Ramos (cell line): Measurements from ENCODE around the gene KRT84.
"Not testable (repeated sequence)": the region's sequence is repeated elsewhere in the genome, so short reads cannot be mapped to it uniquely, and the experiment has no call there.

ENCODE experiments used
- in situ Hi-C: fragments of 300-500 bp; cut with MboI; formaldehyde crosslinking; loops from one replicate; pipeline ENCODE4 v1.14.3; 2022; ENCODE audit warnings: low sequenced_read_pairs; ENCODE audit not compliant: unreplicated experiment

The KRT84 gene

DNA sequence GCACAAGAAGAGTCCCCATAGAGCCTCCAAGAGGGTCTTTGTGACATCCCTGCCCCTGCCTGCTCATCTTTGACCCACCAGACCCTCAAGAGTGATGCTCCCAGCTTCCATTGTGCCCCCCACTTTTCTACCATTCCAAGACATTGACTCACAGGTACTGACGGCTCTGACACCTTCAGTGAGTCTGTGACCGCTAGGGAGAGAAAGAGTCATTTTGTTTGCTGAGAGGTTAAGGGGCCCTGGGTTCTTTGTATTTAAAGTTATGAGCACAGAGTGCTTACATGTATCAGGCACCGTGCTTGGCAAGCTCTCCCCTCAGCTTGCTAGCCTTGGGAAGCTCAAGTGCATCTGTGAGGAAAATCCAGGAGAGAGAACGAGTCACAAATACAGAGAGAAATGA is 27.8 kb upstream of the KRT84 start:
- in situ Hi-C loops, result no loop called here

DNA sequence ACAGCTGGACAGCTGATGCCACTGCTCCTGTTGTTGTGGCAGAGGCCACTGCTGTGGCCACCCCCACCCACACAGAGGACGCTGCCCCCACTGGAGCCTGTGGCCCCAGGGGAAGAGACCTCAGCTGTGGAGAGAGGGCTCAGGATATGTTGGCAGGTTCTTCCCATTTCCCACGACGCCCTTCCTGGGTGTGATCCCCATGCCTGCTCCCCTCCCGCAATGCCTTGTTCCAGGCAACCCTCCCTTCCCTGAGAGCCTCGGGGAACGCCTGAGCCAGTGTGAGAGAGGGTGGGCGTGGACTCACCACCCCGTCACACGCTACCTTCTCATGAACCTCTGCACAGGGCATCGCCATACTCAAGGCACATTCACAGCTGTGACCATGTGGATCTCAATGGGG is 26.4 kb upstream of the KRT84 start:
- in situ Hi-C loops, result no loop called here

DNA sequence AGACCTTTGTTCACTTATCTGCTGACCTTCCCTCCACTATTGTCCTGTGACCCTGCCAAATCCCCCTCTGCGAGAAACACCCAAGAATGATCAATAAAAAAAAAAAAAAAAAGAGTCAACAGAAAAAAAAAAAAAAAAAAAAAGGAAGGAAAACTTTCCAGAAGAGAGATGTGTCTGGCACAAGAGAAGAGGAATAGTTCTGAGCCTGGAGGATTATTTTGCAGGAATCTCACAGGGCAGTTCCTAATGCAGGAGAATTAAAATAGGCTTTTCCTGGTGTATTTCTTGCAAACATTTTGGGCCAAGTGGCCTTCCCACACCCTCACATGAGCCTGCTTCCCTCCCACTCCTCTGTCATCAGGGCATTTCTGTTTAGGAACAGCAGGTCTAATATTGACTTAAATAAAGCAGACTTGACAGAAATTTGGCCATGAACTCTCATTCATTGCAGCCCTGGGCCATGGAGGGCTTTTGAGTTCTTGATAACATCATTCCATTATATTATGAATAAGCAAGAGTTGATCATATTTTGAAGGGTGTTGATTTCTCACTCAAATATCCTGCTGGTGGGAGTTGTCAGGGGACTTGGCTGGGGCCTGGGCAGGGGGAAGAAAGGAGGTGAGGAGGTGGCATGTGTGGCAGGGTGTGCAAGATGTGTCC is 25.3 kb upstream of the KRT84 start:
- in situ Hi-C loops, result not testable (repeated sequence)

GRCh38 chr12:52407918-52408317 is 22.5 kb upstream of the KRT84 start:
- in situ Hi-C loops, result no loop called here

DNA sequence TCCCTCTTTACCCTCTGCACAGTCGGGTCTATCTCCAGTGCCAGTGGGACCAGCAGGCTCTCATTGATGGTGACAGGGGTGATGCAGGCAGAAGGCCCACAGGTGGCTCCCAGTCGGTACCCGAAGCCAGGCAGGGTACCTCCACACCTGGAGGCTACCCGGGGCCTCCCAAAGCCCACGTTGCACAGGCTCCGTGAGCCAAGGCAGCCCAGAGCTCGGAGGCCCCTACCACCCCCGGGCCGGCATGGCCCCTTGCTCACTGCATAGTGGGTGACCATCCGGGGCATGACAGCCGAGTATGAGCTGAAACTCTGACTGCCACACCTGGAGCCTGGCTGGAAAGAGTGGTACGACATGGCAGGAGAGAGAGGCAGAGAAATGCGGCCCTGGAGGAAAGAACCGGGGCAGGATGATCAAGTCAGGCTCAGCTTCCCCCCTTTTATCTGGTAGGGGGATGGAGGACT is 20.5 kb upstream of the KRT84 start, which contains the start of gene KRT82:
TSS of gene KRT82 (minus strand) at position 414 of the 464 bp plus-strand sequence. CDS start at position 356, 58 bp downstream.
- in situ Hi-C loops, result no loop called here

- in situ Hi-C loops, result no loop called here
These were observed 19.5 kb upstream of the KRT84 start for GRCh38 chr12:52404951-52405350.

- in situ Hi-C loops, result no loop called here
These were observed 18.1 kb upstream of the KRT84 start for GRCh38 chr12:52403561-52403960.

GRCh38 chr12:52402873-52403540 is 17.6 kb upstream of the KRT84 start:
- in situ Hi-C loops, result no loop called here

DNA sequence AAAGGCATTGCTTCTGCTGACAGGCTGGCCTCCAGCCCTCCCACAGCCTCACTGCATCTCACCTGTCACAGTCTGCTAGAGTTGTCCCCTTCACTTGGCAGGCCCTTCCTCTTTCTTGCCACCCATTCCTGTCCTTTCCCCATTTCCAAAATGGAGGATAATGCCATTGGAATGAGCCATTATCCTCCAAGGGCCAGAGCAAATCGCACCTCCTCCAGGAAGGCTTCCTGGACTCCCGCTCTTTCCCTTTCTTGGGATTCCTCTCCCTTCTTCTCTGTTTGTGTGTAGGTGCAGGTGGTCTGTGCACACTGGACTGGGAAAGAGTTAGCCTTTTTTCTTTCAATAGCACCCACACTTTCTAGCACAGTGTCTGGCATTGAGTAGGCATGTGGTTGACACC is 16.9 kb upstream of the KRT84 start:
- in situ Hi-C loops, result no loop called here

GRCh38 chr12:52401926-52402325 is 16.5 kb upstream of the KRT84 start:
- in situ Hi-C loops, result no loop called here

GRCh38 chr12:52401526-52401925 is 16.1 kb upstream of the KRT84 start:
- in situ Hi-C loops, result no loop called here

DNA sequence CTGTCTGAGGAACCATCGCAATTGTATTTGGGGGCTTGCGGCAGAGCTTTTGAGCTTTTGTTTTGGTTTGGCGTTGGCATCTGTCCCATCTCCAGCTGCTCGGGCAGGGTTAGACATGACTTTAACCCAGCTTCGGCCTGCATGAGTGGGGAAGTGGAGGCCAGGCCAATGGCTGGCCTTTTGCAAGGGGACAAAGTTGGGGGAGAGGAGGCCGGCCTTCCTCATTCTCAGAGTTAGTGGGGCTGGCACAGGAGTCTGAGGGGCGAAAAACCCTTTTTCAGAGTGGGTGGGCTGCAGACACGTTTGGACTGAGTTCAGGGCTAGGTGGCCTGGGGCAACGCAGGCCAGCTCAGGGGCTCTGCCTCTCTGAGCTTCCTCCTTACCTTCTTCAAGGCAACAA is 15.5 kb upstream of the KRT84 start:
- in situ Hi-C loops, result no loop called here

- in situ Hi-C loops, result no loop called here
These were observed 14.3 kb upstream of the KRT84 start for GRCh38 chr12:52399756-52400155.

DNA sequence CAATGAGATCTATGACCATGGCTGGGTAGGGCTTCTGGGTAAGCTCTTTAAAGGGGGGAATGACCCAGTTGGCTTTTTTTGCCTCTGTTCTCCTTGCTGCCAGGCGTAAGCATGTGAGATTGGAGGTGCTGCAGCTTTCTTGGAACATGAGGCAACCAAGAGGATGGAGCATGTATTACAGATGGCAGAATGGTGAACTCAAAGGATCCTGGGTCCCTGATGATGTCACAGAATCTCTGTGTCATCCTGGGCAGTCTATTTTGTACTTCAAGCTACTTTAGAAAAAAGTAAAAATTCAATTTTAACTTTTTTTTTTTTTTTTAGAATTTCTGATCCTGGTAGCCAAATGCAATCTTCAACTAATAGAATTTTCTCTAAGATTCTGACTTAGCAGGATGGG is 12.7 kb upstream of the KRT84 start:
- in situ Hi-C loops, result no loop called here

- in situ Hi-C loops, result no loop called here
These were observed 11.2 kb upstream of the KRT84 start for GRCh38 chr12:52396656-52397055.

DNA sequence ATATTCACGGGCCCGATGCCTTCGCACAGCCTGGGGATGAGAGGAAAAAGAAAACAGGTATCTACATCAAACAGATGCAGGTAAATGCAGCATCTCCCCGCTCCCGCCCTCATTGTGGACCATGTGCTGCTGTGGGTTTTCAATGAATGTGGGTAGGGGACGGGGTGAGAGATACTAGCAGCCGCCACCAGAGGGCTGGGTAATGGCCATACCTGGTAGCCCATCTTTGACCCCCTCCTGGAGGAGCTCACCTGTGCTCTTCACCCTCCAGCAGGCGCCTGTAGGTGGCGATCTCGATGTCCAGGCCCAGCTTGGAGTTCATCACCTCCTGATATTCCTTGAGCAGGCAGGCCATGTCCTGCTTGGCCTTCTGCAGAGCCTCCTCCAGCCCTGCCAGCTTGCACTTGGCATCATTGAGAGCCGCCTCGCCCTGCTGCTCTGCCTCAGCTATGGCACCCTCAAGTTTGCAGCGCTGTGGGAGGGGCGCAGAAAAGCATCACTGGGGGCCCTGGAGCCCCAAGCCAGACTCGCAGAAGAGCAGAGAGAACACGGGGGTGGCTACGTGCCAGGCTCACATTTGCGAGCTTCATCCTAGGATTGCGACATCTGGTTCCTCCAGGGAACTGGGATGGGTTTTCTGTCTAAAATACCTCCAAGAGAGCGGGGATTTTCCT is 10.4 kb upstream of the KRT84 start:
- in situ Hi-C loops, result no loop called here

- in situ Hi-C loops, result no loop called here
These were observed 9.5 kb upstream of the KRT84 start for GRCh38 chr12:52394836-52395405.

DNA sequence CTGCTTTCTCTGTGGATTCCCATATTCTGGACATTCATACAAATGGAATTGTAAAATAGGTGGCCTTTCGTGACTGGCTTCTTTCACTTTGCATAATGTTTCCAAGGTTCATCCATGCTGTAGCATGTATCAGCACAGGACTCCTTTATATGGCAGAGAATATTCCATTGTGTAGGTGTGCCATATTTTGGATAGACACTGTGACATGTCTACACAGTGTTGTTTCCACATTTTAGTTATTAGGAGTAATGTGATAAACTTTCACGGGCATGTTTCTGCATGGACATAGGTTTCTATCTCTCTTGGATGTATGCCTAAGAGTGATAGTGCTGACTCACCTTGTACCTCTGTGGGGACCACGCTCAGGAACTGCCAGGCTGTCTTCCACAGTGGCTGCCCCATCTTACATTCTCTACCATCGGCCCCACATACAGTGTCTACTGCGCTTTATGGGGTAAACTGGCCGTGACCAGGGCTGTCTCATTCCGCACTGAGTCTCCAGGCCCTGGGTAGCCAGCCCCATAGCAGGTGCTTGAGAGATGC is 7.1 kb upstream of the KRT84 start:
- in situ Hi-C loops, result no loop called here

DNA sequence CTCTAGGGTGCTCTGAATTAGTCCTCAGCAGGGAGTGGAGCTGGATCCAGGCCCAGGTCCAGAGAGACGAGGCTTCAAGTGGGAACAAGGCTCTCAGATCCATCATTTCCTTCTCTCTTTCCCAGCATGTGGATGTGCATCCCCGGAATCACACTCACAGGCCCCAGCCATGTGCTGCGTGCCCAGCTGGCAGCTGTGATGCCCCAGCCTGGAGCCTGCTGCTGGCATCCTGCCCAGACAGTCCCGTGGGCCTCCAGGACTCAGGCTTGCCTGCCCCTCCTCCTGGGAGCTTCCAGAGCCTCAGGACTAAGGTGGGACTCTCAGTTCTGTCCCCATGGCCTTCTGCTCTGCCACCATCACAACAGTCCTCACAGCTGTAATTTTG is 6.2 kb upstream of the KRT84 start:
- in situ Hi-C loops, result no loop called here

GRCh38 chr12:52390739-52391617 is 5.5 kb upstream of the KRT84 start:
- in situ Hi-C loops, result no loop called here
